Hepatocyte (in vitro differentiated cells): ENCODE data around the gene GTF3A. TPM values are rescaled to one million over a fixed set of nuclear protein-coding genes. Genes with fewer than 3 reads are reported as not detected.

Experiments used
- DNase-seq: peaks from one replicate; pipeline ENCODE4 v3.0.0-alpha.2; 2016; ENCODE audit warnings: low spot score
- H2AFZ ChIP-seq: fragments of 200-600 bp; sonication (generic); 2 replicates; pipeline ENCODE4 v1.6.0; 2016; ENCODE audit warnings: antibody characterized with exemption, mild to moderate bottlenecking
- H3K27ac ChIP-seq: fragments of 200-600 bp; sonication (generic); 2 replicates; pipeline ENCODE4 v1.5.1; 2016; ENCODE audit warnings: mild to moderate bottlenecking
- H3K27me3 ChIP-seq: fragments of 200-600 bp; sonication (generic); 2 replicates; pipeline ENCODE4 v1.6.1; 2016
- H3K36me3 ChIP-seq: fragments of 200-600 bp; sonication (generic); replicated peaks from 2 replicates; pipeline ENCODE4 v1.5.1; 2016; ENCODE audit warnings: low read depth; ENCODE audit not compliant: insufficient read depth
- H3K4me1 ChIP-seq: fragments of 200-600 bp; sonication (generic); 2 replicates; pipeline ENCODE4 v1.5.1; 2016; ENCODE audit warnings: mild to moderate bottlenecking, moderate library complexity; ENCODE audit not compliant: insufficient read depth
- H3K4me2 ChIP-seq: fragments of 200-600 bp; sonication (generic); 2 replicates; pipeline ENCODE4 v1.6.0; 2016
- H3K4me3 ChIP-seq: fragments of 200-600 bp; sonication (generic); 2 replicates; pipeline ENCODE4 v1.5.1; 2016; ENCODE audit warnings: mild to moderate bottlenecking
- H3K79me2 ChIP-seq: fragments of 200-600 bp; sonication (generic); 2 replicates; pipeline ENCODE4 v1.6.0; 2017; ENCODE audit warnings: mild to moderate bottlenecking
- H3K9me2 ChIP-seq: fragments of 200-600 bp; sonication (generic); replicated peaks from 2 replicates; pipeline ENCODE4 v1.6.0; 2017; ENCODE audit warnings: mild to moderate bottlenecking; ENCODE audit not compliant: insufficient read depth
- H3K9me3 ChIP-seq: fragments of 200-600 bp; sonication (generic); 2 replicates; pipeline ENCODE4 v1.5.1; 2016; ENCODE audit warnings: low read depth, mild to moderate bottlenecking
- H4K20me1 ChIP-seq: fragments of 200-600 bp; sonication (generic); 2 replicates; pipeline ENCODE4 v1.6.0; 2016; ENCODE audit warnings: mild to moderate bottlenecking; ENCODE audit not compliant: insufficient read depth, poor library complexity, severe bottlenecking
- EZH2 ChIP-seq: fragments of 200-600 bp; sonication (generic); IDR thresholded peaks from 2 replicates; pipeline ENCODE4 v1.6.1; 2016; ENCODE audit warnings: antibody characterized with exemption, mild to moderate bottlenecking, borderline replicate concordance
- EZH2phosphoT487 ChIP-seq: fragments of 200-600 bp; sonication (generic); IDR thresholded peaks from one replicate; pipeline ENCODE4 v1.6.1; 2018; ENCODE audit warnings: antibody characterized with exemption, mild to moderate bottlenecking, low read depth, moderate library complexity; ENCODE audit not compliant: unreplicated experiment, severe bottlenecking
- WGBS: methylation state at CpG from one replicate; pipeline ENCODE4 v1.1.6; 2016; ENCODE audit warnings: low lambda C conversion rate; ENCODE audit errors: missing lambda C conversion rate; 5-methylcytosine and 5-hydroxymethylcytosine counted together
- polyA plus RNA-seq: library from polyadenylated mRNA; unstranded; fragments of >200 nt; fragmentation: Nextera tagmentation; extraction: Ambion mirVana; gene quantifications from 2 replicates; pipeline ENCODE4 v1.2.1, GENCODE V29; 2016
- total RNA-seq: library from RNA; depleted of rRNA; stranded (reverse); fragments of >200 nt; gene quantifications from 2 replicates; pipeline ENCODE4 v1.2.3, GENCODE V29; 2014
- TF ChIP-seq, protein P1 (sequence below): fragments of 200-600 bp; sonication (generic); IDR thresholded peaks from 2 replicates; pipeline ENCODE4 v1.5.1; 2016; ENCODE audit warnings: antibody characterized with exemption, mild to moderate bottlenecking; ENCODE audit not compliant: poor library complexity

The GTF3A gene
- total and polyA plus RNA-seq, 2 experiments from 2014 or later, result 77.1 to 121 TPM

DNA sequence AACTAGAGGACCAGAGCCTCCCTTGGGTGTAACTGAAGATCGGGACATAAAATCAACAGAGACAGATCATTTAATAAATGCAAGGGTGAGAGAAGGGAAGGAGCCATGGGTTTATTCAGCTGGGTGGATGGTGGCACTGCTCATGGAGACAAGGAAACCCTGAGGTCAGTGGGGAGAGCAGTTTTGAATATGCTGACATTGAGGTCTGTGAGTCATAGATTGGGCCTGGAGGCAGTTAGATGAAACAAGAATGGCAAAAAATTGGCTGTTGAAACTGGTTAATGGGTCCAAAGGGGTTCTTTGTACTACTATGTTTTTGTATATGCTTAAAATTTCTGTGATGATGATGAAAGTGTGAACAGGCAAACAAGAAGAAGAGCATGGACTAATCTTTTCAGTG is 5.1 kb upstream of the GTF3A start:
- Histone ChIP-seq H3K79me2 (no peaks in the 10 kb centered on the region), H3K36me3 (no peaks in the 10 kb centered on the region), H3K27ac (no peak overlapping the region), H3K4me3 (no peak overlapping the region), H3K4me2 (no peak overlapping the region), H4K20me1 (no peaks in the 10 kb centered on the region), H3K9me2 (no peaks in the 10 kb centered on the region), H3K27me3 (no peaks in the 10 kb centered on the region), H2AFZ (no peak overlapping the region), H3K4me1 (peaks cover 5% of the 10 kb centered on the region), H3K9me3 (no peaks in the 10 kb centered on the region)
- WGBS, result 94% methylated on average over 1 of the region's 1 CpG
- no peak for DNase-seq
- TF ChIP-seq EZH2phosphoT487, result no peak
- TF ChIP-seq EZH2, result no peak
- TF ChIP-seq, protein P1, sequence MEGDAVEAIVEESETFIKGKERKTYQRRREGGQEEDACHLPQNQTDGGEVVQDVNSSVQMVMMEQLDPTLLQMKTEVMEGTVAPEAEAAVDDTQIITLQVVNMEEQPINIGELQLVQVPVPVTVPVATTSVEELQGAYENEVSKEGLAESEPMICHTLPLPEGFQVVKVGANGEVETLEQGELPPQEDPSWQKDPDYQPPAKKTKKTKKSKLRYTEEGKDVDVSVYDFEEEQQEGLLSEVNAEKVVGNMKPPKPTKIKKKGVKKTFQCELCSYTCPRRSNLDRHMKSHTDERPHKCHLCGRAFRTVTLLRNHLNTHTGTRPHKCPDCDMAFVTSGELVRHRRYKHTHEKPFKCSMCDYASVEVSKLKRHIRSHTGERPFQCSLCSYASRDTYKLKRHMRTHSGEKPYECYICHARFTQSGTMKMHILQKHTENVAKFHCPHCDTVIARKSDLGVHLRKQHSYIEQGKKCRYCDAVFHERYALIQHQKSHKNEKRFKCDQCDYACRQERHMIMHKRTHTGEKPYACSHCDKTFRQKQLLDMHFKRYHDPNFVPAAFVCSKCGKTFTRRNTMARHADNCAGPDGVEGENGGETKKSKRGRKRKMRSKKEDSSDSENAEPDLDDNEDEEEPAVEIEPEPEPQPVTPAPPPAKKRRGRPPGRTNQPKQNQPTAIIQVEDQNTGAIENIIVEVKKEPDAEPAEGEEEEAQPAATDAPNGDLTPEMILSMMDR, result no peak

DNA sequence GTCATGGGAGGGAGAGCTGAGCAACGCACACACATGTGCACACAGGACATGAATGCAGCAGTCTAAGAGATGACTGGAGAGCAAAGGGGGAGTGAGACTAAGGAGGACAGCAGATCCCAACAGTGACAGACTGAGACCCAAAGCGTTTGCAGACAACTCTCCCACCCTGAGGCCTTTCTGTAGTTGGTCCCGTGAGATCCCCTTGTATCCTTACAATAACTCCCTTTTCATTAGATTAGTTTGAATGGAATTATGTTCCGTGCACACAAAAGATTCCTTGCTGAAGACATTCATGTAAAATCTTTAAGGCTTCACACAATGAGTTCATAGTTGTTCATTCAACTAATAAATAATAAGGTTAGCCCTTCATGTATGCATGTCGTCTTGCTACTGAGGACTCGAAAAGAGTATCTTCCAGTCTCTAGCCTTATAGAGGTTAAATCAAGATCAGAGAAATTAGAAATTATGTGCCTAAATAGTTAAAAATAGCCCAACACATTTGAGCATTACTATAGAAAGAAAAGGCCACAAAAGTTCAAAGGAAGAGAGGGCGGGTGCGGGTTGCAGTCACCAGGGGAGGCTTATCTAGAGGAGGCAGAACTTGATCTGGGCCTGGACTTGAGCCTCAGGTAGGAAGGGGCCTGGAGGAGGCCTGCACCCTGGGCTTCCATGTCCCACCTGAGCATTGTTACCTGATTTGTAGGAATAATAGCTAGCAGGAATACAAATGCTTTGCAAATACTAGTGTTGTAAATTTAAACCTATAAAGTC is 3.1 kb upstream of the GTF3A start:
- Histone ChIP-seq H3K4me3 (no peak overlapping the region), H3K9me3 (no peaks in the 10 kb centered on the region), H3K4me1 (peaks cover 21% of the 10 kb centered on the region), H2AFZ (no peak overlapping the region), H3K27me3 (no peaks in the 10 kb centered on the region), H3K27ac (no peak overlapping the region), H3K36me3 (no peaks in the 10 kb centered on the region), H3K79me2 (peaks cover 16% of the 10 kb centered on the region), H3K9me2 (no peaks in the 10 kb centered on the region), H3K4me2 (no peak overlapping the region), H4K20me1 (no peaks in the 10 kb centered on the region)
- DNase-seq, result no peak
- TF ChIP-seq EZH2, result no peak
- TF ChIP-seq EZH2phosphoT487, result no peak
- TF ChIP-seq, protein P1, result no peak
- 87% methylated on average over 8 of the region's 8 CpGs for WGBS

DNA sequence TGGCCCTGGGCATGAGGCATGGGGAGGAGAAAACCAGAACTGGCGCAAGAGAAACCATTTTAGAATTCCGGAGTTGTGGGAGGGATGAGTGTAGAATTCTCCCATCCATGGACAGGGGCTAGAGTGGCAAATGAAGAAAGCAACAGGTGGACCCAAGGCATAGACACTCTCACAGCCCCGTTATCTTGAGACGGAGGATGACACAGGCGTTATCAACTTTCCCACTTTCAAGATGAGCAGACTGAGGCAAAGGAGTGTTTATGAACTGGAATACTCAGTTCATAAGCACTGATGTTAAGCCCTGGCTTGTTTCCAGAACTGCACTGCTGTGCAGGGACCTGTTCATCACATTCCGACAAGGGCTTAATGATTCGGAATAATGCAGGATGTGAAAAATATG is 1.1 kb upstream of the GTF3A start:
- H3K36me3 ChIP-seq, result no peaks in the 10 kb centered on the region
- H3K27ac ChIP-seq, result no peak overlapping the region
- H3K4me3 ChIP-seq, result no peak overlapping the region
- no peaks in the 10 kb centered on the region for H3K9me2 ChIP-seq
- DNase-seq, result no peak
- H3K27me3 ChIP-seq, result no peaks in the 10 kb centered on the region
- peaks cover 26% of the 10 kb centered on the region for H3K4me1 ChIP-seq
- no peak for TF ChIP-seq EZH2
- TF ChIP-seq, protein P1, result no peak
- no peak for TF ChIP-seq EZH2phosphoT487
- no peaks in the 10 kb centered on the region for H3K9me3 ChIP-seq
- no peak overlapping the region for H2AFZ ChIP-seq
- 93% methylated on average over 7 of the region's 7 CpGs for WGBS
- no peak overlapping the region for H3K4me2 ChIP-seq
- H4K20me1 ChIP-seq, result peaks cover 3% of the 10 kb centered on the region
- peaks cover 27% of the 10 kb centered on the region for H3K79me2 ChIP-seq
